ENCODE data around the gene ATG9B. TPM values are rescaled to one million over a fixed set of nuclear protein-coding genes. Genes with fewer than 3 reads are reported as not detected.
A peak's percentile ranks its signal among the peaks of the same experiment; 100 is the strongest.

The ATG9B gene
- total RNA-seq, 4 donors from 2014 or later, result 0.27 to 0.28 TPM; not detected in 2

GRCh38 chr7:151008143-151008510 lies 16.2 kb downstream of the ATG9B start:
- H3K27ac ChIP-seq, result peak overlapping the region in 3 of 4 donors; percentile 39 to 66 (median 49)
- H3K4me1 ChIP-seq, result peaks cover 0 to 17% (median 0%) of the 10 kb centered on the region in 4 donors
- DNase-seq, result peak in 1 of 3 donors; percentile 38
- no peaks in the 10 kb centered on the region for H3K36me3 ChIP-seq
- no peaks in the 10 kb centered on the region for H3K27me3 ChIP-seq
- H3K4me3 ChIP-seq, result peak overlapping the region; percentile 17 to 39 (median 30)
- H3K9me3 ChIP-seq, result no peaks in the 10 kb centered on the region
- TF ChIP-seq POLR2A (IDR thresholded peaks at IDR 0.05), result no peak
- TF ChIP-seq CTCF (IDR thresholded peaks at IDR 0.05), result no peak

DNA sequence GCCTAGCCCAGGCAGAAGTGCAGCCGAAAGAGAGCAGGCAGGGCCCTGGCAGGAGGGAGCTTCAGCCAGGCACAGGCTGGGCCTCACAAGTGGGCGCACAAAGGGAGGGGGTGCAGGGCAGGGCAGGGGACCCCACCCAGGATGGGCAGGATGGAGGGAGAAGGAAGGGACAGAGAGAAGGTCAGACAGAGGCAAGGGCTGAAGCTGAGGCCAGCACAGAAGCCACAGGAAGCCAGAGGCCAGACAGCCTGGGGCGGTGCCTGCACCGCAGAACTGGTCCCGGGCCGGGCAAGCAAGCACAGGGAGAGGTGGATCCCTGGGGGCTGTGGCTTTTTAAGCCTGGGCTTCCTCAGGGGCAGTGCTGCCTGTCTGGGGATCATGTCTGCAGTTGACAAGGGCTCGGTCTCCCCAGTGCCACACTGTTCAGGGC lies 16.8 kb downstream of the ATG9B start:
- Histone ChIP-seq H3K9me3 (no peaks in the 10 kb centered on the region), H3K27ac (peak overlapping the region in 3 of 4 donors; percentile 5 to 66 (median 49)), H3K4me3 (no peak overlapping the region), H3K27me3 (no peaks in the 10 kb centered on the region), H3K36me3 (no peaks in the 10 kb centered on the region), H3K4me1 (peaks cover 0 to 11% (median 0%) of the 10 kb centered on the region in 4 donors)
- DNase-seq, result no peak
- TF ChIP-seq CTCF (IDR thresholded peaks at IDR 0.05) (no peak), POLR2A (IDR thresholded peaks at IDR 0.05) (no peak)

GRCh38 chr7:151006590-151007300 lies 17.5 kb downstream of the ATG9B start:
- no peak overlapping the region for H3K4me3 ChIP-seq
- no peaks in the 10 kb centered on the region for H3K9me3 ChIP-seq
- H3K4me1 ChIP-seq, result peaks cover 0 to 5% (median 0%) of the 10 kb centered on the region in 4 donors
- no peak overlapping the region for H3K27ac ChIP-seq
- no peaks in the 10 kb centered on the region for H3K36me3 ChIP-seq
- TF ChIP-seq POLR2A (IDR thresholded peaks at IDR 0.05), result no peak
- no peak for TF ChIP-seq CTCF (IDR thresholded peaks at IDR 0.05)
- DNase-seq, result no peak
- no peaks in the 10 kb centered on the region for H3K27me3 ChIP-seq

DNA sequence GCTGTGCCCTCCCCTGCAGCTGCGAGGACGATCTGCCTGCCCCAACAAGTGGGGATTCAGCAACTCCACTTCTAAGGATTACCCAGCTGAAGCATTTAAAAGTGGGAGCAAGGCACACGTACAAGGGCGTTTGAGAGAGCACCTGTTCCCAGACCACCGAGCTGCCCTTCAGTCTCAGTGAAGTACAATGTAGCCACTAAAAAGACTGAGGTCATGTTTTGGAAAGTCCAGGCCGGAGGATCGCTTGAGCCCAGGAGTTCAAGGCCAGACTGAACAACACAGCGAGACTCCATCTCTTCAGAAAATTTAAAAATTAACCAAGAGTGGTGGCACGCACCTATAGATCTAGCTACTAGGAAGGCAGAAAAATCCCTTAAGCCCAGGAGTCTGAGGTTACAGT lies 18.7 kb downstream of the ATG9B start:
- no peak for DNase-seq
- no peak for TF ChIP-seq POLR2A (IDR thresholded peaks at IDR 0.05)
- no peak overlapping the region for H3K27ac ChIP-seq
- no peaks in the 10 kb centered on the region for H3K27me3 ChIP-seq
- no peaks in the 10 kb centered on the region for H3K36me3 ChIP-seq
- H3K9me3 ChIP-seq, result no peaks in the 10 kb centered on the region
- peaks cover 0 to 5% (median 0%) of the 10 kb centered on the region in 4 donors for H3K4me1 ChIP-seq
- H3K4me3 ChIP-seq, result no peak overlapping the region

DNA sequence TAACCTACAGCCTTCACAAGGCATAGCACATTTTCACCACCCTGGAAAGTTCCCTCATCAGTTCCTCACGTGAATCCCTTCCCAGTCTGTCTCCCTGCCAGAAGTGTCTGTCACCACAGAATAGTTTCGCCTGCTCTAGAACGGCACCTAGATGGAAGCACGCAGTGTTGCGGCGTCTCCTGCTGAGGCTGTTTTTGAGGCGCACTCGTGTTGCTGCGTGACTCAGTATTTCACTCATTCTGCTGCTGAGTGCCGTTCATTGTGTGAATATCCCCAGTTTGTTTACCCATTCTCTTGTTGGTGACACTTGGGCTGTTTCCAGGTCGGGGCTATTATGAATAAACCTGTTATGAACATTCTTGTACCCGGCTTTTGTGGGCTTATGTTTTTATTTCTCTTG lies 20.7 kb downstream of the ATG9B start:
- H3K27me3 ChIP-seq, result no peaks in the 10 kb centered on the region
- H3K27ac ChIP-seq, result no peak overlapping the region
- no peaks in the 10 kb centered on the region for H3K9me3 ChIP-seq
- no peaks in the 10 kb centered on the region for H3K36me3 ChIP-seq
- peaks cover 0 to 5% (median 0%) of the 10 kb centered on the region in 4 donors for H3K4me1 ChIP-seq
- no peak for DNase-seq
- TF ChIP-seq CTCF (IDR thresholded peaks at IDR 0.05), result no peak
- no peak for TF ChIP-seq POLR2A (IDR thresholded peaks at IDR 0.05)
- H3K4me3 ChIP-seq, result no peak overlapping the region

- H3K27me3 ChIP-seq, result no peaks in the 10 kb centered on the region
- H3K4me3 ChIP-seq, result no peak overlapping the region
- H3K36me3 ChIP-seq, result no peaks in the 10 kb centered on the region
- no peak overlapping the region for H3K27ac ChIP-seq
- H3K9me3 ChIP-seq, result no peaks in the 10 kb centered on the region
- TF ChIP-seq CTCF (IDR thresholded peaks at IDR 0.05) (no peak), POLR2A (IDR thresholded peaks at IDR 0.05) (no peak)
- peak in 1 of 3 donors; percentile 34 for DNase-seq
- H3K4me1 ChIP-seq, result no peaks in the 10 kb centered on the region
Observed at GRCh38 chr7:151001546-151001945, 22.7 kb downstream of the ATG9B start.
